Daoy (cell line): ENCODE results near the gene CCDC51. TPM values are rescaled to one million over a fixed set of nuclear protein-coding genes. Genes with fewer than 3 reads are reported as not detected.
A peak's percentile ranks its signal among the peaks of the same experiment; 100 is the strongest.

Experiments used
- DNase-seq: peaks from one replicate; pipeline ENCODE4 v3.0.0-alpha.2; 2015; ENCODE audit warnings: low read depth
- total RNA-seq: library from RNA; depleted of rRNA; stranded (reverse); fragments of >200 nt; shearing (Covaris generic); gene quantifications from 2 replicates; pipeline ENCODE4 v1.2.3, GENCODE V29; 2014

CCDC51 gene
- total RNA-seq, 1 experiment from 2014 or later = 32.8 TPM

DNA sequence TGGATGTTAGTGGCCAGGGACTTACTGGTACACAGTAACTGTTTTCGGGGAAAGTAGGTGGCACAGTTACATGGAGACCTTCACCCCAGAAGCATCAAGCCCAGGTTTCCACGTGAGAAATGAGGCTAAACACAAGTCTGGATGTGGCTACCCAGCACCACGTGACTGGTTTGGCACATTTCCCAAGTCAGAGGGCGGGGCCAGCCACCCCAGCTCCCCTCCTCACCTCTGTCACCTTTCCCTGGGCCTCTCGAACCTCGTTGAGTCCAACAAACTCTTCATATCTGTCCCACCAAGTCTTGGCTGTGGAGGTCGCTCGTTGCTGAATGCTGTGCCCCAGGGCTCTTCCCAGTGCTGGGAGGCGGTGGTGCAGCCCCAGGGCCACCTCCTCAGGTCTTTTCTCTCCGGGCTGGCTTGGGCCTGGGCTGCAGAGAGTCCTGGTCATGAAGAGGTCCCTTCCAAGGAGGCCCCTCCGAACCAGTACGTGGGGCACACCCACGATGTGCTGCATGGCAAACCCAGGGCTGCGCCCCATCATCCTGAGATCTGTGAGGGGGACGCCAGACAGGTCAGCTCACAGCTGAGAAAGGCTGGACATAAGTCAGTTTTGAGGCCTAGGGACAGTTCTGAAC, 5.2 kb downstream of the CCDC51 start:
- DNase-seq = no peak

DNA sequence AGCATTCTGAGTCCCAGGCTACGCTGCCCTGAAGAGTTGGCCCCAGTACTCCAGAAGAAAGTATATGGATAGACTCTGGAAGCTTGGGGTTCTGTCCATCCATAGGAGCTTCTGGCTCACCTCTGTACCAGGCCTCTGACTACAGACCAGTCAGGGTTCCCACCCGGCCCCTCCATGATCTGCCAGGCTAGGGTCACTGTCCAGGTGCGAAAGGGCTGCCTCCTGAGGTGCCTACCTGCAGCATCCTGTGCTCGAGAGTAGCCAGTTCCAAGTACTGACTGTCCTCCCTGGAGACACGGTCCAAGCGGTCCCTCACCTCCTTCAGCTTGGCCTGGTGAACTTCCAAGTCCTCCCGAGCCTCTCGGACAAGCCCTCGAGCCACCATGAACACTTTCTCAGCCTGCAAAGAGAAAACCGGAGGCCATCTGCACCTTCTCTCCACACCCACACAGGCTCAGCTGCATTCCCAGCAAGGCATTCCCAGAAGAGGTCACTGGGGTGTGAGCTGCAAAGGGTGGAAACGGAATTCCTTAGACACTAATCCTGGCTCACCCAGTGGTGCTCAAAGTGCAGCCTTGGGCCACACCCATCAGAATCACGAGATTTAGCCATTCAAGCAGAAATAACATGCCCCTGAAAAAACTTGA, 6.3 kb downstream of the CCDC51 start:
- DNase-seq = no peak

DNA sequence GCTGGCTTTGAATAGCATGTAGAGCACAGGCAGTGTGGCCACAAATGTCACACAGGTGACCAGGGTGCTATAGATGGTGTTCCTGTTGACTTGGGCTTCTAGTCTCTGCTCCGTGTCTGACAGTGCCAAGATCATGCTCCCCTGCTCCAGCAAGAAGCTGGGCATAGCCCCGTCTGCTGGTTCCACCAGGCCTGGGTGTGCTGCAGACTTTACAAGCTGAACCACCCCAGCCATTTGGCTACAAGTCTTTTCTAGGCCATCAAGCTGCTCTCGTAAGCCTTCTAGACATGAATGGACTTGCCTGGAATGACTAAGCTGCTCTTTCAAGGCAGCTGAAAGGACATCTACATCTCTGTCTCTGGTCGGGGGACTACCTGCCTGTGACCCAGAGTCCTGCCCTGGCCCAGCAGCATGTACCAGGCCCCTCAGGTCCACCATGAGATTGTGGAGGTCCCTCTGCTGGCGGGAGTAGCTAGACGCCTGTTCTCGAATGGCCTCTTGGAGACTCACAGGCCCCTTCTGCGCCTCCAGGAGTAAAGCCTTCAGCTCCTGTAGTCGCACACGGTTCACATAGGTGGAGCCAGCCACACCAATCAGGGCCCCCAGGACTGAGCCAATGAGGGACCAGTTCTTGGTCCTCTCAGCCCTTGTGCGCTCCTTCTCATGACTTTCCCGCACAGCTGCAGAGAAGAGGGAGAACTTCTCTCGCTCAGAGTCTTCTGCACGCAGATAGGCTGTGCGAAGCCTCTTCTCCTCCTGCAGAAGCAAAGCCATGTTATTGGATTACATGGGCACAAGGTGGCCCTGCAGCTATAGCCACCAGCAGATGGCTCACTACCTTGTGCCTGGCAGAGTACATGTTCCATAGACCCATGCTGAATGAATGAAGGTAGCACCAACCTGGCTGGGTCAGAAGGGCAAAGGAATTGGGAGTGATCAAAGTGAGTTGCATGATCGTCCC, 7.2 kb downstream of the CCDC51 start:
- no peak for DNase-seq

DNA sequence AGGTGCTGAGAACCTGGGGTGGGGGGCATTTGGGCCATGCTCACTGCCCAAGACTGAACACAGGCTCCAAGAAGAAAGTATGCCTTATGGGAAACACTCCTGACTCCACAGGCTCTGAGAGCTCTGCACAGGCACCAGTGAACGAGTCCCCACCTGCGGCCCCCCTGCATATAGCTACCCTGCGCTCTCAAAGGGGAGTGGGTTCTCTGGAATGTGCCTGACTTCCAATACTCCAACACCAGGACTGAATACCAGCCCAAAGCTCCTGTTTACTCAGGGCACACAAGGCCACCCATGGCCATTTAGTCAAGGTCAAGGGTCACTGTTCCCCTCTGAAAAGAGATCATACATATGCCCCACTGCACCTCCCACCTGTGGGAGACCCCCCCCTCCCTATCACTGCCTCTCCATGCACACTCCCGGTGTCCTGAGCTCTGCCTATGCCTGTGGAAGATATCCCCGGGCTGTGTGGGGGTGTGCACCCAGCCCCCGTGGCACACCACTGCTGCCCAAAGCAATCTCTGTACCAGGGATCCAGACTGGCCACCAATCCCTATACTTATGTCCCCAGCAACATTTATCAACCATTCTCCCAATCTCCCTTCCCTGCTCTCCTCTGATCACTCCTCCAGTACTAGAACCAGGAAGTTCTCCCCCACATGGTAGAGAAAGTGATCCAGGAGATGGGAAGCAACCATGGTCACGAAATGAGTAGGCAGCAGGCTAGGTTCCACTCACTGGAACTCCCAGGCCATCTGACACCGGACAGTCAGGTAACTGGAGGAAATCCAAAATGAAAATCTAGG, 8.5 kb downstream of the CCDC51 start:
- DNase-seq = no peak

DNA sequence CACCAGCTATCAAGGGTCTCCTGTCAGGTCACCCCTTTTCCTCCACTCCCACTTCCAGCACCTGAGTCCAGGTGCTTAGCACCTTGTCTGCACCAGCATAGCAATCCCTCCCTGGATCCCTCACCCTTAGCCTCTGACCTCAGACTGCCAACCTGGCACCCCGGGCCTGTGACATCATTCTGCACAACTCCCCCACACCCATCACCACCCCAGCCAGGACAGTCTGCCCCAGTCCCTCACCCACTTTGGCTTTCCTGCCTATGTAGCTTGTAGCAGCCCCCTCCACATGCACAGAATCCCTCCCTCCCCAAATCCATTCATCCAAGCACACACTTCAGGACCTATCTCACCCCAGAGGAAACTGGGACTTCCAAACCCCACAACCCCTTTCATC, 9.2 kb downstream of the CCDC51 start:
- DNase-seq = no peak

DNA sequence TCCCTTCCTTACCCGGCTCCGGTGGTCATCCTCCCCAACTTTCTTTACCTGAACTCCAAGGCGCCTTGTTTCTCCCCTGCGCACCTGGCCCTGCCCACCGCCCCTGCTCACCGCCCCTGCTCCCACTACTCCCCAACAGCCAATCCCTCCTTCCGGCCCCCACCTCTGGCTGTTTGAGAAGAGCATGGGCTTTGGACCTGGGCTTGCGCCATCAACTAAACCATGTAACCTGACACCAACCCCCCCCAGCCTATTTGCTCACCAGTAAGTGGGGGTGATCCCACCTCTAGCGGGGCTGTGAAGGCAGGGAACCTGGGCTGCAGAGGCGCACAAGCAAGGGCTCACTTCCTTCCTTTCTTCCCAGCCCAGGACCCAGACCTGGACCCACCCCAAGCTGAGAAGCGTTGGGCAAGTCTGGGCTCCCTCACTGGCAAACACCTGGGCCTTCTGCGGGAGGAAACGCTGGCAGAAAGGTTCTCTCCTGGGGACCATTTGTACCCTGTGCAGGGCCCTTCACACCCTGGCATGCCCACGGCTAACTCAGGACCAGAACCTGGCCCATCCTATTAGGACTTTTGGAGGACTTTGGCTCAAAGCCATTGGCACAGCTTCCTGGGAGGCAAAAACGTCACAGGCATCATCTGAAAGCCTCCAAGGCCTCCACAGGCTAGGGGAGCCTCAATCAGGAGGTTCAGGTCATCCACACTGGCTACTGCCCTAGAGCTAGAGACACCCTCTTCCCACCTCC, 9.8 kb downstream of the CCDC51 start, which contains the start of gene PLXNB1:
TSS of gene PLXNB1 (minus strand) at position 127 of the 748 bp plus-strand sequence. CDS start 5,475 bp downstream, outside the sequence.
- peak; percentile 68 for DNase-seq

DNA sequence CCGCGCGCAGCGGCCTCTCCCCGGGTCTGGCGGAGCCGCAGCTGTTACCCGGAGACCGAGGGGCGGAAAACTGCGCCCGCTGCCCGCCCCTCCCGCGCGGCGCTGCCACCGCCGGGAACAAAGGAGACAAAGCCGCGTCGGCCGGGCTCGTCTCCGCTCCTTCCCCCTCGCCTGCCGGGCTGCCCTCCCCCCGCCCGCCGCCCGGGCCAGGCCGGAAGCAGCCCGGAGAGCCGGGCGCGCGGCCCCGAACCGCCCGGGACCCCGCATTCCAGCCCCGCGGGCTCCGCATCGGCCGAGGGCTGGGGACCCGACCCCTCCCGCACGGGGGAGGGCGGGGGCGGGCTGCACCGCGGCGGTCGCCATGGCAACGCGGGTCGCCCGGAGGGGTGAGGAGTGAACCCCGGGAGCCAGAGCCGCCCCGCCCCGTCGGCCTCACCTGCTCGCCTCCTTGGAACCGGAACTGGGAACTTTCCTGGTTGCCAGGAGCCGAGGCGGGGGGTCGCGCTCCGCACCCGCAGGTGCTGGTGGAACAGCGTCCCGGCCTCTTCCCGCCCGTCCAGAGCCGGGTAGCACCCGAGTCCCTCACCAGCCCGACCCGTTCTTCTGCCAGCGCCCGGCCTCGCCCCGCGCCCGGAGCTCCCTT, 10.5 kb downstream of the CCDC51 start:
- peak; percentile 57 for DNase-seq

DNA sequence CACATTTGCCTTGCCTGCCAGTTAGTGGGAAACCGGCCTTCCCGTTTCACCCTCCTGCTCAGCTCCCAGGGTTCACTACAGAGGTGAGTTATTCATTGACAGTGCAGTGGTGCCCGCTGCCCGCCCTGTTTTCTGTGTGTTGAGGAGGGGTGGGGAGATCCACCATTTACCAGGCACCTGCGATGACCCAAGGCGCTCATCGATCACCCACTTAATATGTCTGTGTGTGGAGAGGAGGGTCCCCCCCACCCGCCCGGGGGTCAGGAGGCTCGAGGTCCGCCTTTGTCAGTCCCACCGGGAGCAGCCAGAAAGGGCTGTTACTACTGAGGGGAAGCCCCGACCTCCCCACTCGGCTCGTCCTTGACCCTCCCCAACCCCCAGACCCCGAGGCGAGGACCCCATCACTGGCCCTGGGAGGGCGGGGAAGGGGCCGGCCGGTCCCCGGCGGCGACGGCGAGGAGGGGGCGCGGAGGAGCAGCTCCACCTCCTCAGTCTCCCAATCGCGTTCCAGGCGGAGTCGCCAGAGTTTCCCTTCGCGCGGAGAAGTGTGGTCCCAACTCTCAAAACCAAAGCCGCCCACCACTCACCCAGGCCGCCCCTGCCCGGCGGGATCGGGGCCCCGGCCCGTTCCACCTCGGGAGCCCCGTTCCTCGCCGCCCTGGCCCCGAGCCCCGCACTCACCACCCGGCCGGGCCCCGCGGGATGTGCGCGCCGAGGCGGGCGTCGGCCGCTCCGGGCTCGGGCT, 11.2 kb downstream of the CCDC51 start:
- DNase-seq = peak; percentile 35

DNA sequence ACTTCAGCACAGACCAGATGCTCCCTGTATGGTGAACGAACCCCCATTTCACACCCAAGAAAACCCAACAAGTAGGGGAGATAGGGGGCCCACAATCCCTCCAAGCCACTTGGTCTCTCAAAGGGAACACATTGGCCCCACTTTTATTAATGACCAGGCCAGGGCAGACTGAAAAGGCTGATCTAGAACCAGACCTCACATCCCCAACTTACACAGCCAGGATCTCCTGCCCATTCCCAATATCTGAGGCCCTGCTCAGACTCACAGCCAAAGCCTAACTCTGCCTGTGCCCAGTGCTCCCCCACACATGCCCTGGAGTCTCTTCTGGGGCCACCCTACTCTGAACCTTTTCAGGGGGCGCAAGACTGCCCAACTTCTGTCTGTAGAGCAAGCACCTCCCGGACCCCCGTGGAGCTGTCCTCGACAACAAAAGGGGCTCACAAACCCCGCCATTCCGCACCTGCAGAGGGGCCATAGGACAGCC, 11.8 kb downstream of the CCDC51 start:
- DNase-seq = no peak

DNA sequence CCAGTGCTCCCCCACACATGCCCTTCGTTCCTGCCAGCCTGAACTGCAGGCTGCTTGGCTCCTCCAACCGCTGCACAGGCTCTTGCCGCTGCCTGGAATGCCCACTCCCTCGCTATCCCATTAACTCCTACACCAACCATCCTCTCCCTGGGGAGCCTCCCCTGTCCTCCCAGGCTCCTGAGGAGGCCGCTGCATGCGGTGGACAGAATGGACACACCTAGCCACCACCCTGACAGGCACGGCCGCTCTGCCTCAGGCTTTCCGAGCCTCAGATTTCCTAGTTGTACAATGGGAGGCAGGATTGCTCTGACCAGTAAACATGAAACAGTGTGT, 12.3 kb downstream of the CCDC51 start:
- no peak for DNase-seq

DNA sequence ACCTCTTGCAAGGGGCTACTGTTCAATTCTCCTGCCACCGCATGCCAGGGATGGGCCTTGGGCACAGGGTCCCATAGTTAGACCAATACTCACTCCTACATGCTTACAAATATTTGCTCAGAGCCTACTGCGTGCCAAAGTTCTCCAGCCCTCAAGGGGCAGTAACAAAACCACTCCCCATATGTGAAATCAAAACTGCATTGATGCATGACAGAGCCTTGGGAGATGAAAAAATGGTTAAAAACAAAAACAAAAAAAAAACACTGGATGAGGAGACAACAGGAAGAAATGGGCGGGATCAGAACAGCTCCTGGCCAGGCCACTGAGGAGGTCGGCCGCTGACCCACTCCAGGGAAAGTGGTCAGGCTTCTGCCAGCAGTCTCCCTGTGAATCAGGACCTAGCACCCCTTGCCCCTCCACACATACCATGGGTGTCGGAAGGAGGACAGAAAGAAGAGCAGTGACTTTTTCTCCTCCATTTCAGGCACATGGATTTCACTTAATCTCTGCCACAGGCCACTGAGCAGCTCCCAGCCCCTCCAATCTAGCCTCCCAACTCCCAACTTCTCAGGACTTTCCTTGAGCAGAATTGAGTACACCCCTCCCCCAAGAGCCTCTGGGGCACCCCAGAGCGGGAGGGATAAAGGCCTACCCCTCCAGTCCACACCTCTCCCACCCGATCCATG, 12.8 kb downstream of the CCDC51 start:
- no peak for DNase-seq

DNA sequence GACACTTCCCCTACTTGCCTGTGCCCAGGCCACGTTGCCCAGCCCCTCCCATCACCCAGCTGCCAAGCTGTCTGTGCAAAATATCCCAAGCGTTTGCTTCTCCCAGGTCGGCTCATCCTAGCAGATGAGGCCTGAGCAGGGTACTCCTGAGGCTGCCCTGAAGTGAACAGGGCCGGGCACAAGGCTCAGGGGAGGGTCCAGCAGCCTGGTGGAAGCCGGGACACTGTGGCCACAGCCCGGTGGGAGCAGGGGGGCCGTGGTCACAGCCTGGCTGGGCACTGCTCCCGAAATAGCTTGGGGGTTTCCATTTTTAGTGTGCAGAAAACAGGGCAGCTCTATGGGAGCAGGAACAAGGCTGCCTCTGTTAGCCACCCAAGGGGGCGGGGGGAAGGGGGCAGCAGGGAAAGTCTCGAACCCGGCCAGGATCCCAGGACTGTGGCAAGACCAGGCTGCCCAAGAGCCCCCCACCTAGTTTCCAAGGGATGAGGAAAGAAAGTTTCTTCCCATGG, 13.5 kb downstream of the CCDC51 start:
- DNase-seq = no peak

DNA sequence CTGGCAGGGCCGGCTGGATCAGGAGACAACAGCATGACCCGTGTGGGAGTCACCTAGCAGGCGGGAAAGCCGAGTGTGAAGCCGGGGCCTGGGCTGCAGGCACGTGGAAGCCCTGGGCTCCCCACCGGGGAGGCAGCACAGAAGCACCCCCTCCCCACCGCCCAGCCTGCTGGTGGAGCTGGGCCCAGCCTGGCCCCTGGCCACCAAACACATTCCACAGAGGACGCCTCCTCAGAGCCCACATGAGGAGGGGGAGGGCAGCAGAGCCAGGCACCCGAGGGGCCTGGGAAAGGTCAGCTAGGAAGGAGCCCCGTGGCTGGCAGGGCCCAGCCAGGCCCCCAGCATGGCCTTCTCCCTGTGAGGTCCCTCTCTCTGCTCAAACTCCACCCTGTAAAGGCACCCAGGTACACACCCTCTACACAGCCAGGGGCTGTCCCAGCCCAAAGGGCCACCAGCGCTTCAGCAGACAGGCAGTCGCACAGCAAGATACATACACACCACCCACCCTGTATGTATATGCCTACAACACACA, 14.6 kb downstream of the CCDC51 start:
- no peak for DNase-seq

DNA sequence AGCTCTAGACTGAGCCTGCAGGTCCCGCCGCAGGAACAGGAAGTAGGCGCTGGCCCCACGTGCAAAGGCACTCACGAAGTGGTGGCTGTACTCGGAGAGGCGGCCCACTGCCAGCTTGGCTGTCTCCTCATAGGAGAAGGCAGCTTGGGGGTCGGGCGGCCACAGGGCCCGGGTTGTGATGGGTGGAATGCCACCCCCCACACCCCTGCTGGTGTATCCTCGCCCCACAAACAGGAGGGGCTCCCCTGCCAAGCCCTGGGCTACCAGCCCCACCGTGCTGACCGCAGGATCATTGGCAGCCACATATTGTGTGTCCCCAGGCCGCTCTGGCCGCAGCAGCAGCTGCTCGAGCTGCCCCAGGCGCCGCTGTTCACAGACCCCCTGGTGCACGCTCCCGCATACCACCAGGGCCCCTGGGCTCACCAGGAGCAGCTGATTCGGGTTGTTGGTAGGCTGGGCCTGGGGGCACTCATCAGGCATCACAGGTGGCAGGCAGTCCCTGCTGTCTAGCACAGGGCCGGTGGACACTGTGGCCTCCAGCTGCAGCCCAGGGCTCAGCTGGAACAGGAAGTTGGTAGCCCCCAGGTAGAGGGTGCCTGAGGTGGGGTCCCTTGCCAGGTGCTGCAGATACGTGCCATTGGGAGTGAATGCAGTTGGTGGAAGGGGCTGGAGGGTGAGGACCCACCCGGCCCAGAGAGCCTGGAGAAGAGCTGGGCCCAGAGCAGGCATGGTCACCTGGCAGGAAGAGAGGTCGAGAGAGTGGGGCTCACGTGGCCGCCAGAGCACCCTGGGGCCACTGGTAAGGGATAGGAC, 15.8 kb downstream of the CCDC51 start:
- no peak for DNase-seq

DNA sequence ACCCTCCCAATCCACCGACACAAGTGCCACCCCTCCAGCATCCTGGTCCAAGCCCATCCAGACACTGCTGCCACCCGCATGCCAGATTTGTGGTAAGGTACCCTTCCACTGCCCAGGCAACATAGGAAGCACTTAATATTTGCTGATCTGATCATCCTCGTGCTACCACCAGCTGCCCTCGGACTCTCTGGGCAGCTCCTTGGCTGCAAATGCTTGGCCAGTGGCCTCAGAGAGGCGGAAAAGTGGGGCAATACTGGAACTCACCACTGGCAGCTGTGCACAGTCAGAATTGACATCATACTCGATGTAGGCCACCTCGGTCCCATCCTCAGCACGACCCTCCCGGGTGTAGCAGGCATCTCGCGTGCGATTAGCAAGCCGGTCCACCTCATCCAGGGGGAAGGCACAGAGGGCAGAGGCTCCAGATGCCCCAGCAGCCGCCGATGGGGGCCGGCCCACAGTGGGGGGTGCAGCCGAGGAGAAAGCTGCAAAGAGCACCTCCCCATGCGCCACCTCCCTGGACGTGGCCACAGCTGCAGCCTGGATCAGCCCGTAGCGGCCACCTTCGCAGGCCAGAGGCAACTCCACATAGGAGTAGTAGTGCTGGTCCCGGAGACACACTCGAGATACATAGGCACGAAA, 16.6 kb downstream of the CCDC51 start:
- DNase-seq = no peak

DNA sequence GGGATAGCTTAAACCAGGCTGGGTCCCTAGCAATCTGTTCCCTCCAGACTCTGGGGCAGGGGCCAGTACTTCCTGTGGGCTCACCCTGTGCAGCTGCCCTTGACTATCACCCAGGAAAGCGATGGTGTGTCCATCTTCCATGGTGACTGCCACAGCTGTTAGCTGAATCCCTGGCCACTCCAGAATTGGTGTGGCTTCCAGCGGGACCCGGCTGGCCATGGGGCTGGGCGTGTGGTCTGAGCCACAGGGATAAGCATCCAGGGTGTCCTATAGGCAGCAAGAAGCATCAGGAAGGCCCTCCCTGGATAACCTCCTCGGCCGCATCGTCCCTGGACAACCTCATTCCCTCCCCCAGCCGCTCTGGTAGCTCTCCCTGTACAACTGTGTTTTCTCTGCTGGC, 17.2 kb downstream of the CCDC51 start:
- no peak for DNase-seq

DNA sequence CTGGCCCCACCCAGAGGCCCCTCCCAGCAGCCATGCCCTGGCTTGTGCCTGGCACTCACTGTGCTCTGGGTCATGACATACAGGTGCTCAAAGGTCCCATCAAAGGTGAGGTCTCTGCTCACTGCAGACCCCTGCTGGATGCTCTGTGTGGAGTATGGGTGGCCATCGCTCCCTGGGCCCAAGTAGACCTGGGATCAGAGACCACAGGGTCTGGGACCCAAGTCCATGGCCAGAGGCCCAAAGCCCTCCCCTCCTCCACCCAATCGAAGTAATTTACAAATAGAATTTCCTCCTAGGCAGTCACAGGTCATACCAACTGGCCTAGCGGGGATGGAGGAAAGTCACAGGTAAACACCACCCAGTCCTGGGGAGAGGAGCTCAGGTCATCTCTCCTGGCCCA, 17.6 kb downstream of the CCDC51 start:
- DNase-seq = no peak
